ENCODE measurements around the gene SEC63.
"Not testable (repeated sequence)": the region's sequence is repeated elsewhere in the genome, so short reads cannot be mapped to it uniquely, and the experiment has no call there.

SEC63 gene

GRCh38 chr6:107957909-107958688 lies at the start of gene SEC63:
Gene SEC63, minus strand, starts transcription at chr6:107958208. Its CDS starts 199 bp downstream, at chr6:107958009.
- no peaks in the 10 kb centered on the region for H3K27me3 ChIP-seq (ENCODE audit: insufficient read depth, low read depth, severe bottlenecking)
- TF ChIP-seq CTCF (IDR thresholded peaks at IDR 0.05; ENCODE audit: low read depth, low read length): no peak
- no peaks in the 10 kb centered on the region for H3K9me3 ChIP-seq (ENCODE audit: severe bottlenecking)
- H3K27ac ChIP-seq: peak within 1 kb of the TSS; percentile 95
- peak; percentile 98 for DNase-seq
- H3K36me3 ChIP-seq: peaks cover 18% of the 10 kb centered on the region
- peak within 1 kb of the TSS; percentile 96 for H3K4me3 ChIP-seq (ENCODE audit: low read depth, low read length)

GRCh38 chr6:108005961-108006360 lies 48.0 kb upstream of the SEC63 start:
- no peak for TF ChIP-seq CTCF (IDR thresholded peaks at IDR 0.05; ENCODE audit: low read depth, low read length)
- H3K9me3 ChIP-seq (ENCODE audit: severe bottlenecking): peaks cover 3% of the 10 kb centered on the region
- H3K36me3 ChIP-seq: no peaks in the 10 kb centered on the region
- no peak for DNase-seq
- no peak overlapping the region for H3K4me3 ChIP-seq (ENCODE audit: low read depth, low read length)
- H3K27me3 ChIP-seq (ENCODE audit: insufficient read depth, low read depth, severe bottlenecking): no peaks in the 10 kb centered on the region
- H3K27ac ChIP-seq: no peak overlapping the region

- H3K27ac ChIP-seq: no peak overlapping the region
- no peak for DNase-seq
- H3K4me3 ChIP-seq (ENCODE audit: low read depth, low read length): no peak overlapping the region
- peaks cover 3% of the 10 kb centered on the region for H3K9me3 ChIP-seq (ENCODE audit: severe bottlenecking)
- no peak for TF ChIP-seq CTCF (IDR thresholded peaks at IDR 0.05; ENCODE audit: low read depth, low read length)
- H3K36me3 ChIP-seq: no peaks in the 10 kb centered on the region
- H3K27me3 ChIP-seq (ENCODE audit: insufficient read depth, low read depth, severe bottlenecking): no peaks in the 10 kb centered on the region
These were observed 46.9 kb upstream of the SEC63 start for GRCh38 chr6:108004861-108005260.

GRCh38 chr6:108002365-108003221 lies 44.6 kb upstream of the SEC63 start:
- DNase-seq: peak; percentile 61
- TF ChIP-seq CTCF (IDR thresholded peaks at IDR 0.05; ENCODE audit: low read depth, low read length): no peak
- peak overlapping the region; percentile 60 for H3K27ac ChIP-seq
- no peaks in the 10 kb centered on the region for H3K9me3 ChIP-seq (ENCODE audit: severe bottlenecking)
- peak overlapping the region; percentile 24 for H3K4me3 ChIP-seq (ENCODE audit: low read depth, low read length)
- H3K27me3 ChIP-seq (ENCODE audit: insufficient read depth, low read depth, severe bottlenecking): no peaks in the 10 kb centered on the region
- H3K36me3 ChIP-seq: no peaks in the 10 kb centered on the region

- no peaks in the 10 kb centered on the region for H3K36me3 ChIP-seq
- no peaks in the 10 kb centered on the region for H3K27me3 ChIP-seq (ENCODE audit: insufficient read depth, low read depth, severe bottlenecking)
- no peak for TF ChIP-seq CTCF (IDR thresholded peaks at IDR 0.05; ENCODE audit: low read depth, low read length)
- H3K4me3 ChIP-seq (ENCODE audit: low read depth, low read length): no peak overlapping the region
- no peak for DNase-seq
- H3K27ac ChIP-seq: peak overlapping the region; percentile 41; the same call in 1 of the 2 replicates
- no peaks in the 10 kb centered on the region for H3K9me3 ChIP-seq (ENCODE audit: severe bottlenecking)
These were observed 43.8 kb upstream of the SEC63 start for GRCh38 chr6:108001696-108002231.

GRCh38 chr6:108000259-108000658 lies 42.3 kb upstream of the SEC63 start:
- not testable (repeated sequence) for H3K27me3 ChIP-seq (ENCODE audit: insufficient read depth, low read depth, severe bottlenecking); H3K27ac ChIP-seq; H3K9me3 ChIP-seq (ENCODE audit: severe bottlenecking); H3K36me3 ChIP-seq; DNase-seq; H3K4me3 ChIP-seq (ENCODE audit: low read depth, low read length)

Measured in WERI-Rb-1 (cell line).